ENCODE measurements around the gene RBM20. TPM values are rescaled to one million over a fixed set of nuclear protein-coding genes. Genes with fewer than 3 reads are reported as not detected.

The RBM20 gene
- total and polyA plus RNA-seq, 2 of the 13 experiments (the other 11 are each of a cell fraction or from before 2014, with no cell fraction given), result 0.02 to 0.22 TPM

DNA sequence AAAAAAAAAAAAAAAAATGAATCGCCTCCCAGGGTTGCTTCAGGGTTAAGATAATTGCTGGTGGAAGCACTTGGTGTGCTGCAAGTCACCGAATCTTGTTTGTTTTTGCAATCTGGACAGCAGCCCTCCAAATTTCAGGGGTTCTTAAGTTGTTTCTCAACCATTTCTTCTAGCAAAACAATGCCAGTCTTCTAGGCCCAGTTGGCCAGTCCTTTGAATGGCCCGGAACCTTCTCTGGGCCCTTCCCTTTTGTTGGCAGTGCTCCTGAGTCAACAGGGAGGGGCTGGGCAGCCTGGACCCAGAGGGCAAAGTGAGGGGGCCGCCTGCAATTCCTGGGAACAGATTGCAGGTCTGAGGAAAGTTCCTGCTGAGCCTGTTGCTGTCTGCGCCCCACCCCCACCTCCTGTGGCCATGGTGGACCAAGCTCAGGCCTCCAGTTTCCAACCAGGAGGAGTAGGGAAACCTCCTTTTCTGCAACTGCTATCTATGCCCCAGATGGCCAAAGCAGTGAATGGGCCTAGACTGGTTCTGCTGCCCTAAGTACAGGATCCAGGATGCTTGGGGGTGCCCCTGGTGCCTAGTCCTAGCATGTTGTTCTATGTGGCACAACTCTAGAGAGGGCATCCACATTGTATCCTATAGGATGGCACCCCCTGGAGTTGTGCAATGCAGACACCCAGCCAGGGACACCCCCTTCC is 196.2 kb downstream of the RBM20 start (continued):
- TF ChIP-seq ELK4 (CRISPR knock-in tag; IDR thresholded peaks at IDR 0.05; ENCODE audit: borderline replicate concordance) (no peak), ZNF605 (CRISPR knock-in tag; IDR thresholded peaks at IDR 0.05) (no peak), FOSL2 (CRISPR knock-in tag; IDR thresholded peaks at IDR 0.05) (0 out of 2 replicates have a peak, but pooled peaks have one; percentile 15), FOXP4 (CRISPR knock-in tag; IDR thresholded peaks at IDR 0.05) (peak; percentile 76), ELF1 (CRISPR knock-in tag; IDR thresholded peaks at IDR 0.05) (peak; percentile 43), RCOR2 (CRISPR knock-in tag; IDR thresholded peaks at IDR 0.05) (peak; percentile 68; the same call in 1 of the 2 replicates), ZNF230 (CRISPR knock-in tag; IDR thresholded peaks at IDR 0.05) (no peak), ZNF556 (CRISPR knock-in tag; IDR thresholded peaks at IDR 0.05; ENCODE audit: borderline replicate concordance) (peak; percentile 22; the same call in 1 of the 2 replicates), ZNF609 (CRISPR knock-in tag; IDR thresholded peaks at IDR 0.05; ENCODE audit: borderline replicate concordance) (peak; percentile 66), THAP11 (CRISPR knock-in tag; IDR thresholded peaks at IDR 0.05) (0 out of 2 replicates have a peak, but pooled peaks have one; percentile 36), NR2F6 (IDR thresholded peaks at IDR 0.05) (no peak; the same call in 1 of the 2 replicates), NR2F6 (CRISPR knock-in tag; IDR thresholded peaks at IDR 0.05) (peak; percentile 43; the same call in 1 of the 2 replicates), ZSCAN29 (CRISPR knock-in tag; conservative IDR thresholded peaks at IDR 0.05) (0 out of 2 replicates have a peak, but pooled peaks have one; percentile 58), SOX6 (IDR thresholded peaks at IDR 0.05) (no peak), SOX6 (CRISPR knock-in tag; IDR thresholded peaks at IDR 0.05) (peak; percentile 91), ZNF280B (CRISPR knock-in tag; IDR thresholded peaks at IDR 0.05; ENCODE audit: borderline replicate concordance) (no peak)
- TF ChIP-seq, protein P1, sequence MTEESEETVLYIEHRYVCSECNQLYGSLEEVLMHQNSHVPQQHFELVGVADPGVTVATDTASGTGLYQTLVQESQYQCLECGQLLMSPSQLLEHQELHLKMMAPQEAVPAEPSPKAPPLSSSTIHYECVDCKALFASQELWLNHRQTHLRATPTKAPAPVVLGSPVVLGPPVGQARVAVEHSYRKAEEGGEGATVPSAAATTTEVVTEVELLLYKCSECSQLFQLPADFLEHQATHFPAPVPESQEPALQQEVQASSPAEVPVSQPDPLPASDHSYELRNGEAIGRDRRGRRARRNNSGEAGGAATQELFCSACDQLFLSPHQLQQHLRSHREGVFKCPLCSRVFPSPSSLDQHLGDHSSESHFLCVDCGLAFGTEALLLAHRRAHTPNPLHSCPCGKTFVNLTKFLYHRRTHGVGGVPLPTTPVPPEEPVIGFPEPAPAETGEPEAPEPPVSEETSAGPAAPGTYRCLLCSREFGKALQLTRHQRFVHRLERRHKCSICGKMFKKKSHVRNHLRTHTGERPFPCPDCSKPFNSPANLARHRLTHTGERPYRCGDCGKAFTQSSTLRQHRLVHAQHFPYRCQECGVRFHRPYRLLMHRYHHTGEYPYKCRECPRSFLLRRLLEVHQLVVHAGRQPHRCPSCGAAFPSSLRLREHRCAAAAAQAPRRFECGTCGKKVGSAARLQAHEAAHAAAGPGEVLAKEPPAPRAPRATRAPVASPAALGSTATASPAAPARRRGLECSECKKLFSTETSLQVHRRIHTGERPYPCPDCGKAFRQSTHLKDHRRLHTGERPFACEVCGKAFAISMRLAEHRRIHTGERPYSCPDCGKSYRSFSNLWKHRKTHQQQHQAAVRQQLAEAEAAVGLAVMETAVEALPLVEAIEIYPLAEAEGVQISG (CRISPR knock-in tag; IDR thresholded peaks at IDR 0.05), result peak; percentile 52; the same call in 1 of the 2 replicates
